Endothelial cell (in vitro differentiated cells): ENCODE data around the gene UBA52. TPM values are rescaled to one million over a fixed set of nuclear protein-coding genes. Genes with fewer than 3 reads are reported as not detected.
"Not testable (repeated sequence)": the region's sequence is repeated elsewhere in the genome, so short reads cannot be mapped to it uniquely, and the experiment has no call there.

Experiments
- DNase-seq: peaks from one replicate; pipeline ENCODE4 v3.0.0; 2021; ENCODE audit warnings: low spot score
- H3K27ac Mint-ChIP-seq: one replicate; pipeline ENCODE4 v1.8.0; 2021; ENCODE audit warnings: mixed read lengths, inconsistent platforms; ENCODE audit not compliant: unreplicated experiment
- H3K27me3 Mint-ChIP-seq: one replicate; pipeline ENCODE4 v1.8.0; 2021; ENCODE audit warnings: mild to moderate bottlenecking, moderate library complexity, mixed read lengths, inconsistent platforms; ENCODE audit not compliant: unreplicated experiment
- H3K36me3 Mint-ChIP-seq: one replicate; pipeline ENCODE4 v1.8.0; 2021; ENCODE audit warnings: mild to moderate bottlenecking, low read depth, mixed read lengths, inconsistent platforms; ENCODE audit not compliant: unreplicated experiment
- H3K4me1 Mint-ChIP-seq: one replicate; pipeline ENCODE4 v1.8.0; 2021; ENCODE audit warnings: mild to moderate bottlenecking, mixed read lengths, inconsistent platforms; ENCODE audit not compliant: unreplicated experiment
- H3K4me3 Mint-ChIP-seq: one replicate; pipeline ENCODE4 v1.8.0; 2021; ENCODE audit warnings: mild to moderate bottlenecking, mixed read lengths, inconsistent platforms; ENCODE audit not compliant: unreplicated experiment
- H3K9me3 Mint-ChIP-seq: one replicate; pipeline ENCODE4 v1.8.0; 2021; ENCODE audit warnings: mixed read lengths, inconsistent platforms; ENCODE audit not compliant: unreplicated experiment
- total RNA-seq: library from RNA; stranded (reverse); fragmentation: NEBNext Ultra II Directional; extraction: Animal tissue kit (Norgen Biotek cat#: 25700); gene quantifications from one replicate; pipeline ENCODE4 v1.2.1, GENCODE V29; 2021; ENCODE audit not compliant: unreplicated experiment
- TF ChIP-seq, protein P1 (sequence below): fragments of 200-600 bp; sonication (generic); IDR thresholded peaks from one replicate; pipeline ENCODE4 v1.5.0; 2021; ENCODE audit warnings: antibody characterized with exemption; ENCODE audit not compliant: unreplicated experiment

Gene UBA52
- total RNA-seq, 1 donor from 2014 or later = 1,465 TPM

DNA sequence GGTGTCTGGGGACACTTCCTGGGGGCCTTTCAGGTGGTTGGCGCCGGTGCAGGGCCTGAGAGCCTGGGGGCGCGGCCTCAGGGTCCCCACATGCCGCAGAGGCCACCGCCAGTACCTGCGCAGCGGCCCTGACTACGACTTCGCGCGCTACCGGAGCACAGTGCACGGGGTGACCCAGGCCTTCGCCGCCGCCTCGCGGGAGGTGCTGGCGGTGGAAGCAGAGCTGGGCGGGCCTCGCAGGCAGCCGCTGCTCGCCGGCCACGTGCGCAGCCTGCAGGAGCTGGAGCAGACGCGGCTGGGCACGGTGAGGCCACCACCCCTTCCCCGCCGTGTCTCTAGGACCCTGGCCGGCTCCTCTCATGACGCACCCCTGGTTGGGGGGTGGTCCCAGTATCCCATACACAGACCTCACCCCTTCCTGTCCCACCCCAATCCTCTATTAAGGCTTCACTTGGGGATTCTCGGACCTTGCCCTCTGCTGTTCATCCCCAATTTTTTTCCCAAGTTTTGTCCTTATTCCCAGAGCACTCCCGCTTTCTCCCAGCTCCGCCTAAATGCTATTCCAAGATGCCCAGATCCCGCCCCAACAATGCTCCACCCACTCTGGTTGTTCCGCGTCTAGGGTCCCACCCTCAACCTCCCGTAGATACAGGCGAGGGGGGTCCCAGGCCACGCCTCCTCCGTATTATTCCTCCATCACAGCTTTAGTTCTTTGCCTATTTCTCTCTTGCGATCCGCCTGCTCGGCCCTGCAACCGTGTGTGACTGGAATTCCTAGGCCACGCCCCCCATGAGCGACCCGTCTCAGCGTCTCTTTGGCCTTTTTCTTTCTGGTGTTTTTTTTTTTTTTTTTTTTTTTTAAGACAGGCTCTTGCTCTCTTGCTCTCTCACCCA lies 18.0 kb downstream of the UBA52 start:
- DNase-seq = peak; percentile 76

DNA sequence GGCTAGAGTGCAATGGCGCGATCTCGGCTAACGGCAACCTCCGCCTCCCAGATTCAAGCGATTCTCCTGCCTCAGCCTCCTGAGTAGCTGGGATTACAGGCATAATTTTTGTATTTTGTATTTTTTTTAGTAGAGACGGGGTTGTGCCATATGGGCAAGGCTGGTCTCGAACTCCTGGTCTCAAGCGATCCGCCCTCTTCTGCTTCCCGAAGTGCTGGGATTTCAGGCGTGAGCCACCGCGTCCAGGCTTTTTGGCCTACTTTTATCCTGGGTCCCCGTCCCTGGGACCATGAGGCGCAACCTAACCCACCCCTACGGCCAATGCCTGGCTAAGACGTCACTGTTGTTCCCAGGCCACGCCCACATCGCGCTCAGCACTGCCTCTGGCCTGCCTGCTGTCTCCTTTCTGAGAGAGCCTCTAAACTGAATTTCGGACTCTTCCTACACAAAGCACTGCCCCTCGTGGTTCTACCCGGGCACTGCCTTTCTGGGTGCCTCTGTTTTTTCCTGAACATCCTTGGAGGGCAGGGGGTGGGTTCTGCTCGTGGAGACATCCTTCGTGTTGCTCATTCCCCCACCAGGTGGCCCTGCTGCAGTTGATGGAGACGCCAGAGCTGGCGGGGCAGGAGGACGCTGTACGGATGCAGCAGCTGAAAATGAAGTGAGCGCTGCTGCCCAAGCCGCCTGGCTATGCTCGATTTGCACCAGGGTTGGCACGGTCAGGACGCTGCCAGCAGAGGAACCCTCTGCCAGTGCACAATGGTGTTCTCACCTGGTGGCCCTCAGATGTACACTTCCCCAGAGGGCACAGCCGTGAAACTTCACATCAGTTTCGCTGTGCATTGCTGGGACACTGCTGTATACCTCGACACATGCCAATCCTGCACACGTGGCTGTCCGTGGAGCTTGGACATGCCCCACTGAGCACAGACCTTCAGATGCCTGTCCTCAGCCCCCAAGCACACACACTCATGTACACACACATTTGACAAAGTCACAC lies 18.9 kb downstream of the UBA52 start:
- H3K9me3 Mint-ChIP-seq = no peaks in the 10 kb centered on the region
- peak overlapping the region; percentile 93 for H3K4me3 Mint-ChIP-seq
- peaks cover 24% of the 10 kb centered on the region for H3K27me3 Mint-ChIP-seq
- peaks cover 12% of the 10 kb centered on the region for H3K36me3 Mint-ChIP-seq
- DNase-seq = peak; percentile 84
- H3K27ac Mint-ChIP-seq = peak overlapping the region; percentile 80
- TF ChIP-seq, protein P1, sequence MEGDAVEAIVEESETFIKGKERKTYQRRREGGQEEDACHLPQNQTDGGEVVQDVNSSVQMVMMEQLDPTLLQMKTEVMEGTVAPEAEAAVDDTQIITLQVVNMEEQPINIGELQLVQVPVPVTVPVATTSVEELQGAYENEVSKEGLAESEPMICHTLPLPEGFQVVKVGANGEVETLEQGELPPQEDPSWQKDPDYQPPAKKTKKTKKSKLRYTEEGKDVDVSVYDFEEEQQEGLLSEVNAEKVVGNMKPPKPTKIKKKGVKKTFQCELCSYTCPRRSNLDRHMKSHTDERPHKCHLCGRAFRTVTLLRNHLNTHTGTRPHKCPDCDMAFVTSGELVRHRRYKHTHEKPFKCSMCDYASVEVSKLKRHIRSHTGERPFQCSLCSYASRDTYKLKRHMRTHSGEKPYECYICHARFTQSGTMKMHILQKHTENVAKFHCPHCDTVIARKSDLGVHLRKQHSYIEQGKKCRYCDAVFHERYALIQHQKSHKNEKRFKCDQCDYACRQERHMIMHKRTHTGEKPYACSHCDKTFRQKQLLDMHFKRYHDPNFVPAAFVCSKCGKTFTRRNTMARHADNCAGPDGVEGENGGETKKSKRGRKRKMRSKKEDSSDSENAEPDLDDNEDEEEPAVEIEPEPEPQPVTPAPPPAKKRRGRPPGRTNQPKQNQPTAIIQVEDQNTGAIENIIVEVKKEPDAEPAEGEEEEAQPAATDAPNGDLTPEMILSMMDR = peak; percentile 70
- H3K4me1 Mint-ChIP-seq = peaks cover 33% of the 10 kb centered on the region

More for the DNA sequence above, 18.0 kb downstream of the UBA52 start:
- TF ChIP-seq, protein P1 = no peak
- Mint-ChIP-seq H3K4me1 (peaks cover 38% of the 10 kb centered on the region), H3K27me3 (peaks cover 21% of the 10 kb centered on the region), H3K4me3 (peak overlapping the region; percentile 93), H3K27ac (peak overlapping the region; percentile 67), H3K9me3 (no peaks in the 10 kb centered on the region), H3K36me3 (peaks cover 12% of the 10 kb centered on the region)

DNA sequence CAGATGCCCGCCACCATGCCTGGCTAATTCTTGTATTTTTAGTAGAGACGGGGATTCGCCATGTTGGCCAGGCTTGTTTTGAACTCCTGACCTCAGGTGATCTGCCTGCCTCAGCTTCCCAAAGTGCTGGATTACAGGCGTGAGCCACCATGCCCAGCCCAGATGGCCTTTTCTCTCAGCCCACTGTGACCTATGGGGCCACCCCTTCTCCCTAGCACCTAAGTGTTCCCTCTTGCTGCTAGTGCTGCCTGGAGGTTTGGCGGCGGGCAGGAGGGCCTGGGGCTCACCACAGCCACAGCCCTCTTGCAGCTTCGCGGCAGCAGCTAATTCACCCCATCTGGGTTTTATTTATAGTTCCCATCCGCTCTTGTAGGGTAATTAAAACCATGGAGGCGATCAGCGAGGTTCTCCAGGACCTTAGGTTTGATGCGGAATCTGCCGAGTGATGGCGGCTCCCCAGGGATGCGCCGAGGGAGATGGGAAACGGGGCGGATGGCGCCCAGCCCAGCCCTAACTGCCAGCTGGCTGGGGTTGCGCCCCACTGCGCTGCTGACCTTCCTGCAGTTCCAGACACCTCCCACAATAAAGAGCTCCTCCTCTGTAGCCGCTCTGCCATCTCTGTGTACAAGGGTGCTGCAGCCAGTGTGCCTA lies 20.2 kb downstream of the UBA52 start:
- TF ChIP-seq, protein P1 = no peak
- Mint-ChIP-seq H3K36me3 (peaks cover 12% of the 10 kb centered on the region), H3K27me3 (peaks cover 25% of the 10 kb centered on the region), H3K27ac (no peak overlapping the region), H3K4me1 (peaks cover 24% of the 10 kb centered on the region), H3K9me3 (no peaks in the 10 kb centered on the region), H3K4me3 (no peak overlapping the region)
- DNase-seq = no peak

DNA sequence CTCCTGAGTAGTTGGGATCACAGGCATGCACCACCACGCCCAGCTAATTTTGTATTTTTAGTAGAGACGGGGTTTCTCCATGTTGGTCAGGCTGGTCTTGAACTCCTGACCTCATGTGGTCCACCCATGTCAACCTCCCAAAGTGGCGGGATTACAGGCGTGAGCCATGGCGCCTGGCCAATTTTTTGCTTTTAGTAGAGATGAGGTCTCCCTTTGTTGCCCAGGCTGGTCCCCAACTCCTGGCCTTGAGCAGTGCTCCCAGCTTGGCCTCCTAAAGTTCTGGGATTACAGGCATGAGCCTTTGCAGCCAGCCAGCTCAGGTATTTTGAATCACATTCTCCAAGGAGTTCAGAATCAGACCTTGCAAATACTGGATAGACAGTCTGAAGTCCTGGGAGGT lies 21.1 kb downstream of the UBA52 start:
- Mint-ChIP-seq H3K27me3 (peaks cover 27% of the 10 kb centered on the region), H3K4me1 (peaks cover 20% of the 10 kb centered on the region)
- H3K36me3 Mint-ChIP-seq, H3K9me3 Mint-ChIP-seq, H3K27ac Mint-ChIP-seq, DNase-seq, H3K4me3 Mint-ChIP-seq: not testable (repeated sequence)
